Subcutaneous adipose tissue (tissue), 4 donors: ENCODE data around the gene IQSEC1. TPM values are rescaled to one million over a fixed set of nuclear protein-coding genes. Genes with fewer than 3 reads are reported as not detected.

Experiments used
- CTCF ChIP-seq: fragments of 450-650 bp; IDR thresholded peaks from one replicate; pipeline ENCODE4 v1.5.1; 2016; ENCODE audit warnings: low read depth, mild to moderate bottlenecking, control low read depth, antibody characterized with exemption, moderate library complexity
- total RNA-seq, 4 donors: library from RNA; depleted of rRNA; stranded (reverse); fragments of >200 nt; gene quantifications; one replicate each; pipeline ENCODE4 v1.1.0, GENCODE V29; 2016

Gene IQSEC1
- total RNA-seq, 4 donors from 2014 or later, result 44.3 to 99.1 (median 51.8) TPM

- TF ChIP-seq CTCF, result no peak
Observed at GRCh38 chr3:13003608-13004007, 69.6 kb downstream of the IQSEC1 start.

- TF ChIP-seq CTCF, result no peak
Observed at GRCh38 chr3:13002398-13003124, 70.7 kb downstream of the IQSEC1 start.

GRCh38 chr3:12999147-13000140 lies 73.8 kb downstream of the IQSEC1 start:
- no peak for TF ChIP-seq CTCF

GRCh38 chr3:12998648-12999047 lies 74.6 kb downstream of the IQSEC1 start:
- no peak for TF ChIP-seq CTCF

- no peak for TF ChIP-seq CTCF
Observed at GRCh38 chr3:12997387-12997786, 75.8 kb downstream of the IQSEC1 start.

- TF ChIP-seq CTCF, result no peak
Observed at GRCh38 chr3:12996181-12996506, 77.1 kb downstream of the IQSEC1 start.

- TF ChIP-seq CTCF, result no peak
Observed at GRCh38 chr3:12995389-12996180, 77.6 kb downstream of the IQSEC1 start.
